ENCODE measurements around the gene HOMER2.

GRCh38 chr15:82803793-82804574 lies 148.5 kb downstream of the HOMER2 start:
- no peak for TF ChIP-seq CTCF (IDR thresholded peaks at IDR 0.05; ENCODE audit: low read depth, low read length, poor library complexity, severe bottlenecking)
- TF ChIP-seq EZH2phosphoT487 (IDR thresholded peaks at IDR 0.05; ENCODE audit: borderline replicate concordance, low read length), result no peak
